ENCODE data around the gene DRD4.

The DRD4 gene

DNA sequence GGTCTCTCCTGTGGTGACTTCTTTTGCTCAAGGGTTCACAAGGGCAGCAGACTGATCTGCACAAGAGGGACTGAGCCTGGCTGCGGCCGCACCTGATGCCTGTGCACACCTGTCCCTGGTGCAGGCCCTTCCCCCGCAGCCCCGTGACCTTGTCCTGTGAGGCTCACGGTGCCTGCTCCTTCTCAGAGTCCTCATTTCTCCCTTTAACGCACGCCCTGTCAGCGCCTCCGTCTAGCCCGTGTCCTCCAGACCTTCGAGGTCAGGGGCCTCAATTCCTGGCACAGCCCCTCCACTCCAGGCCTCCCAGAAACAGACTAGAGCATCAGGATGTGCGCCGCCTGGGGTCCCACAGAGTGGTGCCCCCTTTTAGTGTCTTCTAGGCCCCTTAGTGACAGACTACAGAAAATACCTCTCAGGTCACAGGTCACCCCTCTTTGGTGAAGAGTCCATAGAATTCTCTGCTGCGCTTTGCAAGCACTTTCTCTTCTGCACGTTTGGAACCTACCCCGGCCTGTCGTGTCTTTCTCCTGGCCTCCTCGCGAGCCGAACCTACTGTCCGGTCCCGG lies 1.0 kb upstream of the DRD4 start:
- Histone ChIP-seq H3K9me2 (replicated peaks; ENCODE audit: insufficient read depth, low read length) (no peaks in the 10 kb centered on the region), H4K20me1 (ENCODE audit: insufficient read depth, low read length) (no peaks in the 10 kb centered on the region), H3K79me2 (ENCODE audit: low read length) (no peaks in the 10 kb centered on the region), H3K27me3 (replicated peaks; ENCODE audit: insufficient read depth, low read length) (no peaks in the 10 kb centered on the region), H3K4me1 (ENCODE audit: low read length) (no peaks in the 10 kb centered on the region), H2AFZ (ENCODE audit: low read length) (no peak overlapping the region), H3K9me3 (replicated peaks; ENCODE audit: insufficient read depth, low read length) (no peaks in the 10 kb centered on the region), H3K36me3 (replicated peaks; ENCODE audit: insufficient read depth, low read length) (no peaks in the 10 kb centered on the region), H3F3A (ENCODE audit: insufficient read depth, low read length) (no peaks in the 10 kb centered on the region), H3K9ac (ENCODE audit: low read length) (no peak overlapping the region), H3K27ac (ENCODE audit: low read length) (no peak overlapping the region), H3K4me2 (ENCODE audit: low read depth, low read length) (no peak overlapping the region), H3K4me3 (ENCODE audit: low read length) (no peak overlapping the region)
- no peak for DNase-seq
- no peak for TF ChIP-seq EZH2 (optimal IDR thresholded peaks at IDR 0.05; ENCODE audit: low read depth, low read length)
- no peak for TF ChIP-seq EZH2phosphoT487 (IDR thresholded peaks at IDR 0.05; ENCODE audit: low read length)
- no peak for TF ChIP-seq CTCF (IDR thresholded peaks at IDR 0.05; ENCODE audit: low read length)

GRCh38 chr11:637333-637592 lies 194 bp downstream of the DRD4 start:
- Histone ChIP-seq H3K4me3 (ENCODE audit: low read length) (no peak overlapping the region), H3K27me3 (replicated peaks; ENCODE audit: insufficient read depth, low read length) (no peaks in the 10 kb centered on the region)
- DNase-seq = no peak

DNA sequence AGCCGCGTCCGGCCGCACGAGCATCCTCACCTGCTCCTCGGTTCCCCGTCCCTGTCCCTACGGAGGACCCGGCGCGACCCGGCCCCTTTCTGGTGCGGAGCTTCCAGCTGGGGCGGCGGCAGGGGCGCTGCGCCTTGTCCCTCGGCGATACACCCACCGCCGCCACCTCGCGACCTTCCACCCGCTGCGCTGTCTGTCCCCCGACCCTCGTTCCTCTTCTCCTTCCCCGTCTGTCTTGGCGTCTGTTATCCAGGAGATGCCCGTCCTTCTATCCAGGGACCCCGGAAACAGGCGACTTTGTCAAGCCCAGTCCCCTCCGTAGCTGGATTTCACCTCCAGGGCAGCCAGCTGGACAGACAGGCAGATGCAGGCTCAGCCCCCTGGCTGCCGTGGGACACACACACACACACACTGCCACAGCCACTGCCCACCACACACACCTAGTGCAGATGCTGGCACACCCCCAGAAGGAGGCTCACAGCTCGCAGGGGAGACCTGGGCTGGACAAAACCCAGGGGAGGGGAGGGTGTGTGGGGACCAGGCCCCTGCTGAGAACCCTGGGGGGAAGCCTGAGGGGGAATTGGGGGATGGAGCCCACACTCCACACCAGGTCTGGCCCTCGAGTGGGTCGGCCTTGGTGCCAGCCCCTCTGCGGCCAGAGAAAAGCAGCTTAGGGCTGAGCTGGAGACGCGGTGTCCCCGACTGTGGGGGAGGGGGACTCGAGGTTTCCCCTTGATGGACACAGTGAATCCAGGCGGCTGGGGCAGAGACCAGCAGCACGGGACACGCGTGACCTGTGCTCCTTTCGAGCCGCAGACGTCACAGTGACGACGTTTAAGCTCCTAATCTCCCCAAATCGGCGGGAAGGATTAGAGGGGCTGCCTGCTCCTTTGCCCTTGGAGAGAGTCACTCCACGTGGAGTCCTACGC lies 788 bp downstream of the DRD4 start:
- Histone ChIP-seq H3K9me3 (replicated peaks; ENCODE audit: insufficient read depth, low read length) (no peaks in the 10 kb centered on the region), H3K4me2 (ENCODE audit: low read depth, low read length) (no peak overlapping the region), H4K20me1 (ENCODE audit: insufficient read depth, low read length) (no peaks in the 10 kb centered on the region), H3K9me2 (replicated peaks; ENCODE audit: insufficient read depth, low read length) (no peaks in the 10 kb centered on the region), H3K36me3 (replicated peaks; ENCODE audit: insufficient read depth, low read length) (no peaks in the 10 kb centered on the region), H3K27ac (ENCODE audit: low read length) (no peak overlapping the region), H3K9ac (ENCODE audit: low read length) (no peak overlapping the region), H3K79me2 (ENCODE audit: low read length) (no peaks in the 10 kb centered on the region), H3F3A (ENCODE audit: insufficient read depth, low read length) (no peaks in the 10 kb centered on the region), H3K27me3 (replicated peaks; ENCODE audit: insufficient read depth, low read length) (no peaks in the 10 kb centered on the region), H2AFZ (ENCODE audit: low read length) (no peak overlapping the region), H3K4me3 (ENCODE audit: low read length) (no peak overlapping the region), H3K4me1 (ENCODE audit: low read length) (no peaks in the 10 kb centered on the region)
- no peak for DNase-seq
- TF ChIP-seq EZH2phosphoT487 (IDR thresholded peaks at IDR 0.05; ENCODE audit: low read length) (no peak), EZH2 (optimal IDR thresholded peaks at IDR 0.05; ENCODE audit: low read depth, low read length) (no peak), CTCF (IDR thresholded peaks at IDR 0.05; ENCODE audit: low read length) (no peak)

More at GRCh38 chr11:637333-637592, 194 bp downstream of the DRD4 start:
- H3K36me3 ChIP-seq (replicated peaks; ENCODE audit: insufficient read depth, low read length) = no peaks in the 10 kb centered on the region
- no peaks in the 10 kb centered on the region for H3K4me1 ChIP-seq (ENCODE audit: low read length)
- H3K9me2 ChIP-seq (replicated peaks; ENCODE audit: insufficient read depth, low read length) = no peaks in the 10 kb centered on the region
- no peak for TF ChIP-seq CTCF (IDR thresholded peaks at IDR 0.05; ENCODE audit: low read length)
- no peak for TF ChIP-seq EZH2 (optimal IDR thresholded peaks at IDR 0.05; ENCODE audit: low read depth, low read length)
- TF ChIP-seq EZH2phosphoT487 (IDR thresholded peaks at IDR 0.05; ENCODE audit: low read length) = no peak
- no peaks in the 10 kb centered on the region for H3F3A ChIP-seq (ENCODE audit: insufficient read depth, low read length)
- no peak overlapping the region for H2AFZ ChIP-seq (ENCODE audit: low read length)
- H4K20me1 ChIP-seq (ENCODE audit: insufficient read depth, low read length) = no peaks in the 10 kb centered on the region
- H3K9me3 ChIP-seq (replicated peaks; ENCODE audit: insufficient read depth, low read length) = no peaks in the 10 kb centered on the region
- no peaks in the 10 kb centered on the region for H3K79me2 ChIP-seq (ENCODE audit: low read length)
- no peak overlapping the region for H3K9ac ChIP-seq (ENCODE audit: low read length)
- no peak overlapping the region for H3K4me2 ChIP-seq (ENCODE audit: low read depth, low read length)
- H3K27ac ChIP-seq (ENCODE audit: low read length) = no peak overlapping the region

Data from MM.1S (cell line).